Amniotic epithelial cell (primary cell): ENCODE measurements around the gene PROSER2.

Experiments used
- DNase-seq: peaks from one replicate; pipeline ENCODE4 v3.0.0-alpha.2; 2010; ENCODE audit warnings: low read depth

Gene PROSER2, protein sequence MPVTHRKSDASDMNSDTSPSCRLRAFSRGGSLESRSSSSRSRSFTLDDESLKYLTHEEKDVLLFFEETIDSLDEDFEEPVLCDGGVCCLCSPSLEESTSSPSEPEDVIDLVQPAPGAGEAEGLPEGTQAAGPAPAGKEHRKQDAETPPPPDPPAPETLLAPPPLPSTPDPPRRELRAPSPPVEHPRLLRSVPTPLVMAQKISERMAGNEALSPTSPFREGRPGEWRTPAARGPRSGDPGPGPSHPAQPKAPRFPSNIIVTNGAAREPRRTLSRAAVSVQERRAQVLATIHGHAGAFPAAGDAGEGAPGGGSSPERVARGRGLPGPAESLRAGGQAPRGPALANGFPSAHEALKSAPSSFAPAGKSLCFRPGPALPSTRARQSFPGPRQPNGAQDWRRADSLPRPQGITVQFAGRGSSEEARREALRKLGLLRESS

GRCh38 chr10:11823122-11823988, at the start of gene PROSER2:
Gene PROSER2 (plus strand): TSS chr10:11823356. CDS start chr10:11852078, 28,722 bp downstream.
- peak; percentile 62 for DNase-seq

GRCh38 chr10:11773761-11774441, 49.3 kb upstream of the PROSER2 start:
- DNase-seq, result no peak

GRCh38 chr10:11775412-11775811, 47.7 kb upstream of the PROSER2 start:
- DNase-seq, result no peak

GRCh38 chr10:11776080-11776479, 47.1 kb upstream of the PROSER2 start:
- peak; percentile 79 for DNase-seq

DNA sequence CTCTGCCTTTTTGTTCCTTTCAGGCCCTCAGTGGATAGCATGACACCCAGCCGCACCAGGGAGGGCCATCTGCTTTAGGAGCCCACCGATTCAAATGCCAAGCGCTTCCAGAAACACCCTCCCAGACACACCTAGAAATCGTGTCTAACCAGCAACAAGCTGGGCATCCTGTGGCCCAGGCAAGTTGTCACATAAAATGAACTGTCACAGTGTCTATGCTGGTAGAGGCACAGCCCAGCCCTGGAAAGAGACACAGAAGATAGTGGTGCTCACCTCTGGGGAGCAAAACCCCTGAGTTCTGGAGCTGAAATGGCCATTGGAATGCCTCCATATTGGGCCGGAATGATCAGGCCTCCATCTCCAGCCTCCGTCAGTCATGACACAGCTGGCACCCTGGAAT, 42.0 kb upstream of the PROSER2 start:
- no peak for DNase-seq

DNA sequence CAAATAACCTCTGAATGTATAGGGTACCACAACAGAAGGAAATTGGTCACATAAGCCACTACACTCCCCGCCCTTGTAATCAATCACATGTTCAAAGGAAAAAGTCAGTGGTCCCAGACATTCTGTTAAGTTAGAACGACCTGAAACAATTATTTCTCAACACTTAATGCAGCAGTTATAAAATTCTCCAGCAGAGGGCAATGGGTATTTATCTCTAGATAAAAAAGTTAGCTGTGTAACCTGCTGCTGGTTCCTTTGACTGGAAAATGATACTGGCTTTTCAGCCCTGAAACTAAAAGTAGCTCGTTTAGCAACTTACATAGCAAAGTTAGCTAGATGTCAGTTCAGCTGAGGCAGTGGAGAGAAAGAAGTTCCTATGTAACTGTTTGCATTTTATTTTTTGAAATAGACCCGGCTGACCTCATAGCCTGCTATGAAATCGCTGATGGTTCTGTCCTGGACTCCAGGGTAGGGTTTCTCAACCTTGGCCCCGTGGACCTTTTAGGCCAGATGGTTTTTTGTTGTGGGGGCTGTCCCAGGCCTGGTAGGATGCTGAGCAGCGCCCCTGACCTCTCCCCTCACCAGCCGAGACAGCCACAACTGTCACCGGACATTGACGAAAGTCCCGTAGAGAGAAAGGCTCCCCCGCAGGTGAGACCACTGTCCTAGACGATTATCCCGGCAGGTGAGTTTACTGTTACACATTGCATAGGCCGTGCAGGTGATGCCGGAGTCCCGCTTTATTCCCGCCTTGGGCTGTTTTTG, 40.2 kb upstream of the PROSER2 start:
- peak; percentile 62 for DNase-seq

DNA sequence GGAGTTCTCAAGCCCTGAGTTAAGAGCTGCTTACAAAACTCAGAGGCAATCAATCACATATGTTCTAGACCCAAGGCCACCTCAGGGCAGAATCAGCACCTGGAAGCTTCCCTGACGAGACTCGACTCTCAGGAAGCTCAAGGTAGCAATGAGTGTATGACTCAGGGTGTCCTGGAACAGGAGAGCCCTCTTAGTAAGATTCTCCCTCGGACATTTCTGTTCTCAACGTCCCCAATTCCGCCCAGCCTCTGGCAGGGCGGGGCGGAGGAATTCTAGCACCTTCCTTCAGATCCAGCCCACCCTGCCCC, 39.6 kb upstream of the PROSER2 start:
- no peak for DNase-seq

DNA sequence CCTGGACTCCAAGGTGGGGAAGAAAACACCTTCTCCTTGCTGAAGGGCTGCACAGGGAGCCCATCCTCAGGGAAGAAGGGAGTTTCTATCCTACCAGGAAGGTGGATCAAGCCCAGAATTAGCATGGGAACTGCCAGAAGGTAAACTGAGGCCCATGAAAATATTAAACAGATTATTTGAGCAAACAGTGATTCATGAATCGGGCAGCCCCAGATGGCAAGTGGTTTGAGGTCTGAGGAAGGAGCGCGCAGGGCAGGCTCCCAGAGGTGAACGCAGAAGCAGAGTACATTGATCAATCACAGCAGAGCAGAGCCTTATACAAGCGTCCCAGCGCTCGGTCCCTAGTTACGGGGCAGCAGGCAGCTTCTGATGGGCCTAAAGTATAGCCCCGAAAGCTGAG, 35.8 kb upstream of the PROSER2 start:
- no peak for DNase-seq

DNA sequence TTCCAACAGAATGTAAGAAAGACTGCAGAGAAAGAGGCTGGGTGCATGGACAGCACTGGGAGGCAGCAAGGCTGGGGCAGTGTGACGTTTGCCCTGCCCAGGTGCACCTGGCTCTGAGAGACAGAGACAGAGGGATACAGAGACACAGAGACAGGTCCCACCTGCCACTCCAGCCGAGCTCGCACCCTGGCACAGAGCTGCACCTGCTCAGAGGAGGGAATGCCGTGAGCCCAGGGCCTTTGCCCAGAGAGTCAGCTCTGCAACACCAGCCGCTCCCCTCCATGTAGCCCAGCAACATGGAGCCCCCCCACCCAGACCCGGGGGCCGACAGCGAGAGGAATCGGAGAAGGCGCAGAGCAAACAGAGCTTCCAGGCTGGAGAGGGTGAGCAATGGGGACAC, 35.3 kb upstream of the PROSER2 start:
- no peak for DNase-seq

DNA sequence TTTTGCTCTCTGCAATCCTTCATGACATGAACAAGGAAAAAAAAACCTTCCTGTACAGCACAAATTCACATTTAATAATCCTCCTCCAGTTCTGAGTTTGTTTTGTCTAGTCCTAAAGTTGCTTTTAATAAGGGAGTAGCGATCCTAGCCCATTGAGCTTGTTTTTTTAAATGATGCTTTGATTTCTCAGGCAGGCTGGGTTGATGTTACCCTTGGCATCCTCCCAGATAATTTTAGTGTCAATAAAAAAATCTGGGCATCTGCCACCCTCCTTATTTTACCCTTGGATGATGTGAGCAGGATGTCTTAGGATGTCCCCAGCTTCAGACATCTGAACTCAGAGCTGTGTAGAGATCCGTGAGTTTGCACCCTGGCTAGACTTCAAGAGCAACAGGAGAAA, 33.9 kb upstream of the PROSER2 start:
- no peak for DNase-seq

- no peak for DNase-seq
Observed at GRCh38 chr10:11789956-11790355, 33.2 kb upstream of the PROSER2 start.

GRCh38 chr10:11793762-11794479, 29.2 kb upstream of the PROSER2 start:
- DNase-seq, result peak; percentile 63

DNA sequence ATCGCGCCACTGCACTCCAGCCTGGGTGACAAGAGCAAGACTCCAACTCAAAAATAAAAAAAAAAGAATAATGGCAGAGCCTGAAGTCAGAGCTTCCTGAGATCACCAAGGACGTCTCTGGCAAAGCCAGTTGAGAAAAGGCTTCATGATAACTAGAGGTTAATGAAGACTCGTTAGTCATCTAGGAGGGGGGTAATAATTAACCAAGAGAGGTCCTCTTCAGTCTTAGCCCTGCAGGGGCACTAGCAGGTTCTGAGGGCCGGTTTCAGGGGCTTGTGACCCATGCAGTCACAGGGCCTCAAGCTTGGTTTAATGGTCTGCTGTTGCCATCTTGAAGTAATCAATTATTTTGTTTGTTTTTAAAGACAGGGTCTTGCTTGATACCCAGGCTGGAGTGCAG, 28.6 kb upstream of the PROSER2 start:
- no peak for DNase-seq

- no peak for DNase-seq
Observed at GRCh38 chr10:11795101-11795920, 27.8 kb upstream of the PROSER2 start.

GRCh38 chr10:11796474-11796873, 26.7 kb upstream of the PROSER2 start:
- no peak for DNase-seq

DNA sequence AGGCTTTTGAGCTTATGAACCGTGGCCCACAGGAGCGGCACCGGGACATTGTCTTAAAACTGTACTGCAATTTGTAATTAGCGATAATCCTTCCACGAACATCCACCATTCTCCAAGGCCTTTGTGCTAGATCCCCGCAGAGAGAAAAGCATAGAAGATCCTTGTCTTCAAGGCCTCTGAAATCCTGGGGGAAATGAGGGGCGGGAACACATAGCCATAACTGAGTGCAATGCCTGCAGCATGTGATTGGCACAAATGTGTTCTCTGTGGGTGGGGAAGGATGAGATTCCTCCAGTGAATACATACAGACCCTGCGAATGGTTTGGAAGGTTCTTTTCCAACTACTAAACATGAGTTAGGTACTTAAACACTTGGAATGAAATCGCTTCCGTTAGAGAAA, 25.9 kb upstream of the PROSER2 start:
- no peak for DNase-seq

DNA sequence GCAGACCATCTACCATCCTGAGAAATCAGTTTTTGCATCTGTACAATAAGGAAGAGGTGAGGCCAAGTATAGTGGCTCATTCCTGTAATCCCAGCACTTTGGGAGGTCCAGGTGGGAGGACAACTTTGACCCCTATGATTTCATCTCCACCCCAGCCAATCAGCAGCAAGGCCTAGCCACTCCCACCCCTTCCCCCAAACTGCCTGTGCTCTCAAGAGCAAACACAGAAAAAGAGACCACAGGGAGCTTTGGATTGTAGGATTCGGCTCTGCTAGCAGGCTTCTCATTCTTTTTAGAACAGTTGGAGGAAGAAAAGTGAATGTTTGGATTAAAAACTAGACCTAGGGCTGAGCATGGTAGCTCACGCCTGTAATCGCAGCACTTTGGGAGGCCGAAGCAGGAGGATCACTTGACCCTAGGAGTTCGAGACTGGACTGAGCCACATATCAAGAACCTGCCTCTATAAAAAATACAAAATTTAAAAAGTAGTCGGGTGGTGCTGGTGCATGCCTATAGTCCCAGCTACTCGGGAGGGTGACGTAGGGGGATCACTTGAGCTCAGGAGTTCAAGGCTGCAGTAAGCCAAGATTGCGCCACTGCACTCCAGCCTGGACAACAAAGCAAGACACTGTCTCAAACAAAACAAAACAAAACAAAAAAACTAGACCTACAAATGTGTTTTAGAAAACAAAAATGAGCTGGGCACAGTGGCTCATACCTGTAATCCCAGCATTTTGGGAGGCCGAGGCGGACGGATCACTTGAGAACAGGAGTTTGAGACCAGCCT, 25.1 kb upstream of the PROSER2 start:
- no peak for DNase-seq

DNA sequence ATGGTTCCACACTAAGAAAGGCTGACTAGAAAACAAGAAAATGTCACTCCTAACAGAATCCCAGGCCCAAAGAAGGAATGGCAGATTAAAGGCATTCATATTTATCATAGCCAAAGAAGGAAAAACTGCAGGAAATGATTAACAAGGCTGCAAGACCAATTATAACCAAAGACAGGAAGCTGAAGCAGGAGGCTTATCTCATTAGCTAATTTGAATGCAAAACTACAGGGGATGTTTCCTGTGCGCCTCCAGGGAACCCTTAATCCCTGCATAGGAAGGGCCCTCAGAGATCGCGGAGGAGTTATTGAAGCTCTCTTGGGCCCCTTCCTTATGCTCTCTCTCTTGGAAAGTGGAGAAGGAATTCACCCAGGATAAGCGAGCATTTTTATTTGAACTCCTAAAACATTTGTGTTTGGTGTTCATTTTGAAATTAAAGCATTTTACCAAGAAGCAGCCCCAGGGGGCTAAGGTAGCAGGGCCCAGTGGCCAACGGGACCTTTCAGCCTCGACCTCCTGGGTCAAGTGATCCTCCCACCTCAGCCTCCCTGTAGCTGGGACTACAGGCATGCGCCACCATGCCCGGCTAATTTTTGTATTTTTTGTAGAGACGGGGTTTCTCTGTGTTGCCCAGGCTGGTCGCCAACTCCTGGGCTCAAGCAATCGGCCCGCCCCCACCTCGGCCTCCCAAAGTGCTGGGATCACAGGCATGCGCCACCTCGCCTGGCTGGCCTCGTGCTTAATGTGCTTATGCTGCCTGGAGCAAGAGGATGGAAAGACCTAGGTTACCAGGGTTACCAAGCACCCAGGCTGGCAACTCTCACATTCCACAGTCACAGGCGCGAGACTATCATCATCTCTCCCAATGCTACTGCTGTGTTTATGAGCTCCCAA, 24.1 kb upstream of the PROSER2 start:
- no peak for DNase-seq

DNA sequence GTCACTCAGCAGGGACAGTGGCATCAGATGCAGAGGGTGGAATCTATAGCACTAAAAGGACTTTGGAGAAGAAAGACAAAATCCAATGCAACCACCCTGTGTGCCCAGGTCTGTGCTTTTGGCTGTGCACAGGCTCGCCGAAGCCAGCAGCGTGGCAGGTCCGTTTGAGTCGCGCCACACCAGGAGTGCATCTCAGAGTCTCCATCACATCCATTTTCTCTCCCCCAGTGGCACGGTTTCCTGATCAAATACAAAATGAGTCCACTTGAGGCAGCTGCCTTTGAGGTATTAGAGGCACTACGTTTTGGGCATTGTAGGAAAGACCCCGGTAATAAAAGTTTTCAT, 23.4 kb upstream of the PROSER2 start:
- DNase-seq, result no peak
